Amniotic stem cell (primary cell): ENCODE measurements around the gene TSSK1B.
"Not testable (repeated sequence)": the region's sequence is repeated elsewhere in the genome, so short reads cannot be mapped to it uniquely, and the experiment has no call there.

Experiments used
- DNase-seq: peaks from one replicate; lab custom pipeline; 2025; lab: John Stamatoyannopoulos, UW

The TSSK1B gene, protein sequence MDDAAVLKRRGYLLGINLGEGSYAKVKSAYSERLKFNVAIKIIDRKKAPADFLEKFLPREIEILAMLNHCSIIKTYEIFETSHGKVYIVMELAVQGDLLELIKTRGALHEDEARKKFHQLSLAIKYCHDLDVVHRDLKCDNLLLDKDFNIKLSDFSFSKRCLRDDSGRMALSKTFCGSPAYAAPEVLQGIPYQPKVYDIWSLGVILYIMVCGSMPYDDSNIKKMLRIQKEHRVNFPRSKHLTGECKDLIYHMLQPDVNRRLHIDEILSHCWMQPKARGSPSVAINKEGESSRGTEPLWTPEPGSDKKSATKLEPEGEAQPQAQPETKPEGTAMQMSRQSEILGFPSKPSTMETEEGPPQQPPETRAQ

DNA sequence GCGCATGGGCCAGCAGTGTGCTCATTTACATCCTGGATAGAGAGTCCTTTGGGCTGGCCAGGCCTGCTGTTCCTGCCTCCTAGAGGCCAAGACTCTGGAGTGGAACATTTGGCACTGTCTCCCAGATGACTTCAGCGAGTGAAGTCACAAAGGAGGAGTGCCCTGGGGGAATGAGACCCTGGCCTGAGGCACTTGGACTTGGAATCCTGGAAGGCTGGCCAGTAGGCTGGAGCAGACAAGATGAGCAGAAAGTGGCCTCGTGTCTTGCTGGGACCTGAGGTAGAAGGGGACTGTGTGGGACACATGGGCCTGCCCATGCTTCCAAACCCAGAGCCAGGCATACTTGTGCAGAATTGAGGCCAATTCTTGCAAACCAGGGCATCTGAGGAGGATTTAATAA is at the start of gene TSSK1B:
Gene TSSK1B (minus strand): TSS at position 101 of the 400 bp plus-strand sequence. CDS start 150 bp downstream, outside the sequence.
- no peak for DNase-seq

DNA sequence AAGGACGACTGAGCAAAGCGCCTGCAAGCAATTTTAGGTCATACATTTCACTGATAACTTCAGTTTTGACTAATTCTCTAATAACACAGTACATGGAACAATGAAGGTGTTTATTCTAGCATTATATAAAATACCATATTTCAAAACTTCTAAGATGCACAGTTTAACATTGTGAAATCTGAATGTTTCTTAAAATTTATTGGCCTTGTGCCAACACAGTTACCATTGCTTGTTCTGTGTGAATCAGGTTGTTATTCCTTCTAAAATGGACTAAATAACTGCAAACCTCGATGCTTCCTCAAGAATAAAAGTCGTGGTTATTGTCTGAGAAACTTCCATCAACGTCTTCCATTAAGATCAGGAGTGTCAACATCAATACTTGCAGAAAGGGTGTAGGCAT is 45.5 kb upstream of the TSSK1B start:
- DNase-seq, result no peak

DNA sequence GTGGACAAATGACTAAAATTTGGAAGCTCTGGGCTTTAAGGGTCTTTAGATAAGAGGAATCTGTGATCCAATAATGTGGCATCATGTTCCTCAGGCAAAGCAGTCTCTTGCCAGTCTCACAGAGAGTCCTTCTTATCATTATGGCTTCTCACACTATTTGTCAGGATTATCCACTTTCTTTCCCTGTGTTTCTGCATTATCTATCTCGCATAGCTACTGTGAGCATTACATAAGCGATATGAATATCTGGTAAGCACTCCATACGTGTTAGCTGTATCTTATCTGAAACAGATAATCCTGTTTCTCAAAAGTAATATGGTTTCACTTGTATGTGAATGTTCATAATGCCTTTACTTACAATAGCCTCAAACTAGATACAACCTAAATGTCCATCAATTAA is 43.9 kb upstream of the TSSK1B start:
- DNase-seq, result no peak

DNA sequence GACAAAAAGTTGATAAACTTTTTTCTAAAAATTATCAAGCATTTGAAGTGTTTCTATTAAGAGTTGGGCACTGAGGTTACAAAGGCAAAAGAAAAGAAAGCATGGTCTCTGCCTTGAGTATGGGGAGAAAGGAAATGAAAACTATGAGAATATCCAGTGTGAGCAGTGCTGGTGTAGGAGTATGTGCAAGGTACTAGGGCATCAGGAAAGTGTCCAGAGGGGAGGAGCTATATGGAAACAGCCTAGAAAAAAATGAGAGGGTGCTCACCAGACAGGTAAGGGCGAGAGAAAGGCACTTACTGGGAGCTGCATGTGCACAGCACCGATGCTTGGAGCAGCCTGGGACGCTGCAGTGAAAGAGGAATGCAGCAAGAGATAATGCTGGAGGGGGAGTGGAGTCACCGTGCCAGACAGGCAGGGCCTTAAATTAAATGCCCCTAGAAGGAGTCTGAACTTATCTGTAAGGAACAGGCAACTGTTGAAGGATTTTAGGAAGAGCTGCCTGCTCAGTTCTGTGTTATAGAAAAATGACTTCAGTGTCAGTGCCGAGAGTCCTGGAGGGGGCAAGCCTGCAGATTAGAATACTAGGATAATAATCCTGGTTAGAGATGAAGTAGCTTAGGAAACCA is 39.4 kb upstream of the TSSK1B start:
- no peak for DNase-seq

DNA sequence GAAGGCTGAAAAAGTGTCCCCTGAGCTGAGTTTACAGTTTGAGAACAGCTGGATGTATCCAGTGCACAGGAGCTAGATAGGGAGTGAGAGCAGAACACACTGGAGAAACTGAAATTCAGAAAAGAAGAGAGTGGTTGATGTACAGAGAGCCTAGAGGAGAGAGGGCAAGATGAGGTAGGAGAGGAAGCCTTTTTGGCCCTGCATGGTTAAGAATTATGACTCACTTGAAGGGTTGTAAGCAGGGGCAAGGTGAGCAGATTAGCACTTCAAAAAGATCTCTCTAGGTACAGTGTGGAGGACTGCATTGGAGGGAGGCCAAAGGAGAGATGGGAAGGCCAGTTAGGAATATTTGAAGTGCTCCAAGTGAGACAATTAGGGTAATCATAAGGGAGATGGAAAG is 28.2 kb upstream of the TSSK1B start:
- DNase-seq, result no peak

DNA sequence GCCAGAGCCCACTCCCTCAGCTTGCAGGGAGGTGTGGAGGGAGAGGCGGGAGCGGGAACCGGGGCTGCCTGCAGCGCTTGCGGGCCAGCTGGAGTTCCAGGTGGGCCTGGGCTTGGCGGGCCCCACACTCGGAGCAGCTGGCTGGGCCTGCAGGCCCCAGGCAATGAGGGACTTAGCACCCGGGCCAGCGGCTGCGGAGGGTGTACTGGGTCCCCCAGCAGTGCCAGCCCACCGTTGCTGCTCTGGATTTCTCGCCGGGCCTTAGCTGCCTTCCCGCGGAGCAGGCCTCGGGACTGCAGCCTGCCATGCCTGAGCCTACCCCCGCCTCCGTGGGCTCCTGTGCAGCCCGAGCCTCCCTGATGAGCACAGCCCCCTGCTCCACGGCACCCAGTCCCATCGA is 22.3 kb upstream of the TSSK1B start:
- not testable (repeated sequence) for DNase-seq

DNA sequence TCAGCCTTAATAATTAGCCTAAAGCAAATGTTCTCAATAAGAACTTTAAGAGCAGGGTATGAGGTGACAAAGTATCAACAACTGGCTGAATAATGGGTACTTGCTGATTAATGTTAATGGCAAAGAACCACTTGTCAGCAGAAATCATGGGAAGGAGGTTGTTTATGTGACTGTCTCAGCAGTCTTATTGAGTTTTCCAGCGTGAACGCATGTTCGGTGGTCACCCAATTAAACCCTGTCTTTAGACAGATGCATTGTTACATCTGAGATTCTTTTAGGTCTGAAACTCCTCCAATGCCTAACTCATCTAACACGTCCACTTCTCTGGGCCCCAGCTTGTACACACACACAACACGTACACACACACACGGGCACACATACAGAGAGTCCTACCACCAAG is 18.2 kb upstream of the TSSK1B start:
- no peak for DNase-seq

DNA sequence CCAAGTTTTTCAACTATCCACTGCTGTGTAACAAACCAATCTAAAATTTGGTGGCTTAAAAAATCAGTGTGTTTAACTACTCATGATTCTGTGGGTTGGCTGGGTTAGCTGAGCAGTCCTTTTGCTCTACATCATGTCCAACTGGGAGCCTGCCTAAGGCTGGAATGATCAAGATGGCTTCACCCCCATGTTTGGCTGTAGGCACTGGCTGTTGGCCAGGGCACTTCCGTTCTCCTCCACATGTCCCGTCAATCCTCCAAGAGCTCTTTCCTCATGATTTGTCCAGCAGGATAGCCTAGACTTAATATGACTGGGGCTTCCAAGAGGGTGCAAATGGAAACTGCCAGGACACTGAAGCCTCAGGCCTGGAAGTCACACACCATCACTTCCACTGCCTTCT is 17.0 kb upstream of the TSSK1B start:
- DNase-seq, result no peak

DNA sequence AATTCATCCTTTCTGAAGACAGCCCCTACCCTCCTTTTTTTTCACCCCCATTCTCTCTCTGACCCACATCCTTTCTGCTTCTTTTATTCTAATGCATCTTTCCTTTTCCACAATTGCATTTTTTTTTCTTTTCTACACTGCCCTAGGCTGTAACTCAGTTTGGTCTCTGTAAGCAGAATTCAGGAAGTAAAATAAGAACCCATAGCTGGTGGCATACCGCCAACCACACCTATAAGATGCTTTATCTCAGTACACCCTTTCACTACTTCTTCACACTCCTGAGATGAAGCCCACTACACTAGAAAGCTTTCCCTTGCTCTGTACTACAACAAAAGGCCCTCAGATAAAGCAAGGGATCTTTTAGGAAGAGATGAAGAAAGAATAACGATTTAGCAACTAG is 16.1 kb upstream of the TSSK1B start:
- DNase-seq, result no peak

DNA sequence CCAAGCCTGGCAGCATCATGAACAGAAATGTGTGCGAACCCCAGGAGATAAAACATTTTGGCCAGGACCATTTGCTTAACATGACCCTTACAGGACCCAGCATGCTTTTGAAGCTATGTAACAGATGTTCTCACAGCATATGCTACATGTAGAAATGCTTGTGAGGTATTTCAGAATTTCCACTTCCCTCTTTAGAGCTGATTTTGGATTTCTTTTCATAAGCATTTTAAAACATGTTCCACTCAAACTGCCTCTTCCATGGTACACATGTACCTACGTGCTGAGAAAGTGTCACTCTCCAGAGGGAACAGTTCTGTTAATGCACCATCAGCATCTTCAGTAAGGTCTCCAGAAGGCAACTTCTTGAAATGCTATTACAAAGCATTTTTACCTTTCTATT is 15.7 kb upstream of the TSSK1B start:
- no peak for DNase-seq

DNA sequence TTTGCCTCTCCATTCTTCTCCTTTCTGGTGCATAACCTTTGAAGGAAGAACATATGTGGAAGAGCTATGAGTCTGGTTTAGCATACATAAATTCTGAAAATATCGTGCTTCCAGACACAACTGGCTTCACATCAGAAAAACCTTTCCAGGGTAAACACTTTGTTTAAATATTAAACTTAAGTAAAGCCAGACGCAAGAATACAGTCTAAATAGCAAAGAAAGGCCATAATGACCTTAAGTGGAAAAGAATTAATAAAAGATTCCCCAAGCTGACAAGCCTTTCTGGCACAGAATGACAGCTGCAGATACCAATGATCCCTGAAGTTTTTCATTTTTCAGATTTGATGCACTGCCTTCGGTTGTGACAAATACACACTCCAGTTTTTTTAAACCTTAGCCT is 13.5 kb upstream of the TSSK1B start:
- no peak for DNase-seq

DNA sequence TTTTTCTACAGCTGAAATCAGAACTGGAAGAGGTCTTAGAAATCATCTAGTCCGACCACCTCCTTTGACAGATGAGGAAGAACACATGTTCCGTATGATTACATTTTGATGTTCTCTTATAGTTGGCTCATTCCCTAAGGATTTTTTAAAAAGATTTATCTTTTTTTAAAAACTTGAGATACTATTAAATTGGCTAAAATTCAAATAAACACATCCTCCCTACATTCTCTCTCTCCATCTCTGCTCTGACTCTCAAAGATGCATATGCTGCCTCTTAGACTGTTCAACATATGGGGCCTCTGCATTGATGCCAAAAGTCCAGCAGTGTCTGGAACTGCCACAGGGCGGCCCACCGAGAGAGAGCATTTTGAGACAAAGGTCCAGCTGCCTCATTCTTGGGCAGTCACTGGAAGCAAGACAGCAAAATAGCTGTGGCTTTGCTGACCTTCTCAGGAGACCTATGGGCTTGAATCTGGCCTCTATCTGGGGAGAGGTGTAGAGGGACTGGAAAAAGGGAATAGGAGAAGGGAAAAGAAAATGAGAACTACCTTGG is 12.8 kb upstream of the TSSK1B start:
- no peak for DNase-seq

DNA sequence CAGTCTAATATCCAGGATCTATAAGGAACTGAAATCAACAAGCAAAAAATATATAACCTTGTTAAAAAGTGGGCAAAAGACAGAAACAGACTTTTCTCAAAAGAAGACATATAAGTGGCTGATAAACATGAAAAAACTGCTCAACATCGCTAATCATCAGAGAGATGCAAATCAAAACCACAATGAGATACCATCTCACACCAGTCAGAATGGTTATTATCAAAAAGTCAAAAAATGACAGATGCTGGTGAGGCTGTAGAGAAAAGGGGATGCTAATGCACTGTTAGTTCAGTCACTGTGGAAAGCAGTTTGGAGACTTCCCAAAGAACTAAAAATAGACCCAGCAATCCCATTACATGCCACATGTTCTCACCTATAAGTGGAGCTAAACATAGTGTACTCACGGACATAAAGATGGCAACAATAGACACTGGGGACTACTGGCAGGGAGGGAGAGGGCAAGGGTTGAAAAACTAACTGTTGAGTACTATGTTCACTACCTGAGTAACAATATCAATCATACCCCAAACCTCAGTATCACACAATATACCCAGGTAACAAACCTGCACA is 11.7 kb upstream of the TSSK1B start:
- DNase-seq, result no peak

DNA sequence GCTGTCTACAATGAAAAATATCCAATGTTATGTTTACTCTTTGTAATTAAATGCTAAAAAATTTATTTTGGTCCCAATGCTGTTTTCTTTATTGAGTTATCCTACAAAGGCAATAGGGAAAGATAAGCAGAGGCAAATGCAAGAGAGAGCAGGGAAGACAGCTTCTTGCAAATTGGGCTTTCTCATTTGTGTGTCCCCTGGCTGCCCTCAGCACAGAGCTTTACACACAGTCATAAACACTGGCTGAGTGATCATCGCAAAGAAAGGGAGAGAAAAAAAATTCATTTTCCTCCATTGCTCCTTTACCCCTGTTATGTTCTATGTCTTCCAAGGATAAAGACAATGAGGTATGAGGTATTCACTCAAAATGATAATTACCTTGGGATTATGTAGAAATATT is 2.3 kb upstream of the TSSK1B start:
- DNase-seq, result no peak

DNA sequence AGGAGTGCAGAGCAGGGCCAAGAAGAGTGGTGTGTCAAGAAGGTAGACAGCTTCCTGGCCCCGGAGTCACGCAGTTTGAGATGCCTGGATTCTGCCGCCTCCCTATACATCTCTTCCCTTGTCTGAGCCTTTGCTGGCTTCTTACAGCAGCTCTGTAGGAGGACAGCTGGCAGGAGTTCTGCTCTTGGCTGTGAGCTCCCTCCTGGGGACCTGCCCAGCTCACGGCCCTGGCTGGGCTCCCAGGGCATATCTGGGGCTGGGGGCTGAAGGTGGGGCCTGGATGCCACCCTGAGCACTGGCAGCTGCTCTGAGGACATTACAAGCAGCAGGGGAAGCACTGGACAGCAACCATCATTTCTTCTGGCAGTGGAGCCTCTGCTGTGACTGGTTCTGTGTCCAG is 786 bp upstream of the TSSK1B start:
- DNase-seq, result no peak

DNA sequence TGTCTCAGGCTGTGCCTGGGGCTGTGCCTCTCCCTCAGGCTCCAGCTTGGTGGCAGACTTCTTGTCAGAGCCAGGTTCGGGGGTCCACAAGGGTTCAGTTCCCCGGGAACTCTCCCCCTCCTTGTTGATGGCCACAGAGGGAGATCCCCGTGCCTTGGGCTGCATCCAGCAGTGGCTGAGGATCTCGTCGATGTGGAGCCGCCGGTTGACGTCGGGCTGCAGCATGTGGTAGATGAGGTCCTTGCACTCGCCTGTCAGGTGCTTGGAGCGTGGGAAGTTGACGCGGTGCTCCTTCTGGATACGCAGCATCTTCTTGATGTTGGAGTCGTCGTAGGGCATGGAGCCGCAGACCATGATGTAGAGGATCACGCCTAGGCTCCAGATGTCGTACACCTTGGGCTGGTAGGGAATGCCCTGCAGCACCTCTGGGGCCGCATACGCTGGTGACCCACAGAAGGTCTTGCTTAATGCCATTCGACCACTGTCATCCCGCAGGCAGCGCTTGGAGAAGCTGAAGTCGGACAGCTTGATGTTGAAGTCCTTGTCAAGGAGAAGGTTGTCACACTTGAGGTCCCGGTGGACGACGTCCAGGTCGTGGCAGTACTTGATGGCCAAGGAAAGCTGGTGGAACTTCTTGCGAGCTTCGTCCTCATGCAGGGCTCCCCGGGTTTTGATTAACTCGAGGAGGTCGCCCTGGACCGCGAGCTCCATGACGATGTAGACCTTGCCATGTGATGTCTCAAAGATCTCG is 752 bp downstream of the TSSK1B start:
- DNase-seq, result no peak

DNA sequence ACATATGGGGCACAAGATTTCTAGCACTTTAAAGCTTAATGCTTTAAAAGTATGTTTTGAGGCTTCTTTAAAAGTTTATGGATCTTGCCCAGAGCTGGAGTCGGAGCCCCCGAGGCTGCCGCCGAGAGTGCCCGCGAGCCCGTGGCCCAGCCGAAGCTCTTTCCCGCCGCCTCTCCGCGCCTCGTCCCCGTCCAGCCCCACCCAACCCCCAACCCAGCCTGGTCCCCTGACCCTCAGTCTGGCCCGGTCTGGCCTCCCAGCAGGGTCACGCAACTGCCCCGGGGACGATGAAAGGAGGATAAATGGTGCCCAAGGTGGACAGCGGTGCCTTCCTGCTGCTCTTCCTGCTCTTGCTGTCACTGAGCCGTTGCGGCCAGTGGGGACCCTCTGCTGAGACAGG is 1.7 kb downstream of the TSSK1B start:
- DNase-seq, result no peak

DNA sequence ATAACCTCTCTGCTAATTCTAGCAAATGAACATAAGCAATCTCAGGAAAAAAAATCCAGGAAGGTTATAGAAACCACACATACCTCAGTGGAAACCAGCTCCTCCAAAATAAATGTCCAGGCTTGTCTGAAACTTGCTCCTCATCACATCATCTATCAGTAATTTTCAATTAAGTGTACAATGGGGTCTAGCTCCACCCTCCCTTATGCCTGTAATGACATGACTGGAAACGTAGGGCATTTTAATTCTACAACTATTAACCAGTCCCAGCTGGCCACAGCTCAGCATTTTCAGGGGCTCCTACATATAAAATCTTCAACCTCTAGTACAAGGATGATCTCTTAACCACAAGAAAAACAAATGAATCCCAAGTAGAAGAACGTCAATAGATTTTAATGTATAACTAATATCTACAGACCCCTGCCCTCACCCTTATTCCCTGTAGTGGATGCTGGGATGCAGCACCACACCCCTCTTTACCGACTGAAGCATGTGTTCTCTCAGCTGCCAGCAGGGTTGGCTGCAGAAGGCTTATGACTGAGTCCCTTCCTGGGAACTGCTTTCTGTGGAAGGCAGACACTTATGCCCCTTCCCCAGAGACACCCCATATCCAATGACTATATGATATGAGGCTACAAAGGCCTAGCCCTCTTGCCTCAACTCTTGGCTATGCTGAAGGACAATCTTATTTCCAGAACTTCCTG is 6.8 kb downstream of the TSSK1B start:
- DNase-seq, result no peak

DNA sequence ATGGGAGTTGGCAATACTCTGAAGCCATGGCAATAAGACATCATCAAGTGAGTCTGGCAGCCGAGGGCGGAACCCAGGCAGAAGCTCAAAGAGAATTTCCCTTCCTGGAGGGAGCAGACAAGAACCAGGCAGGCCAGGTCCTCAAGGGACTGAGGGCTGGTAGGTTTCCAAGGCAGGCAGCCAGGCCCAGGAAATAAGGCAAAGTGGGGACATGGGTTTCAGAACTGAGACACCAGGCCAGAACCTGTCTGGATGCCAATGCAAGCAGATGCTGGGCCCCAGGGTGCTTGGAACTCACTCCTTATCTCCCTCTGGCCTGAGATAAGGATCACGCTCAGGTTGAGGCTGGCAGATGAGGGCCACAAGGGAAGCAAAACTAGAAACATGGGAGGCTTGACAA is 8.9 kb downstream of the TSSK1B start:
- DNase-seq, result no peak

DNA sequence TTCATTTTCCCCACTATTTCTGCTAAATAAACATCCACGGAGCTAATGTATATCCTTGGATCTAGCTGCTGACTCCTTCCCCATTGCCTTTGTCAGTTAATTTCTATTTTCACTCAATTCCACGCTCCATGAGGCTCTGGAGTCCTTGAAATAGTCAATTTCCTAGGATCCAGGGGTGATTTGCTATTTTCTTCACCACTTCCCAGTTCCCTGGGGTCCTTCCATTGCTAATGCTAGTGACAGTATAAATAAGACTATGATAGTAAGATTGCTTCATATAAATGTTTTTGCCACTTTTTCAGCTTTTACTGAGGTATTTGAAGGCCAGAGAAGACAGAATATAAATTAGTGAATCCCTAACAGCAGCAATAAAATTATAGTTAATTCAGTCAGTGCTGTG is 13.1 kb downstream of the TSSK1B start:
- no peak for DNase-seq

DNA sequence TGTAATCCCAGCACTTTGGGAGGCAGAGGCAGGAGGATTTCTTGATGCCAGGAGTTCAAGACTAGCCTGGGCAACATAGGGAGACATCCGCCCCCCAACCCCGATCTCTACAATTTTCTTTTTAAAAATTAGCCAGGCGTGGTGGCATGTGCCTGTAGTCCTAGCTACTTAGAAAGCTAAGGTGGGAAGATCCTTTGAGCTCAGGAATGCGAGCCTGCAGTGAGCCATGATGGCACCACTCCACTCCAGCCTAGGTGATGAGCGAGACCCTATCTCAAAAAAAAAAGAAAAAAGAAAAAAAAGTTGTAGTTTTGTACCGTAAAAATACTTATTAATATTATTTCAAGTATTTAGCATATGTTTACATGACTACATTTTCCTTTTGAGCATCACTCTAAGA is 29.3 kb downstream of the TSSK1B start:
- DNase-seq, result no peak

DNA sequence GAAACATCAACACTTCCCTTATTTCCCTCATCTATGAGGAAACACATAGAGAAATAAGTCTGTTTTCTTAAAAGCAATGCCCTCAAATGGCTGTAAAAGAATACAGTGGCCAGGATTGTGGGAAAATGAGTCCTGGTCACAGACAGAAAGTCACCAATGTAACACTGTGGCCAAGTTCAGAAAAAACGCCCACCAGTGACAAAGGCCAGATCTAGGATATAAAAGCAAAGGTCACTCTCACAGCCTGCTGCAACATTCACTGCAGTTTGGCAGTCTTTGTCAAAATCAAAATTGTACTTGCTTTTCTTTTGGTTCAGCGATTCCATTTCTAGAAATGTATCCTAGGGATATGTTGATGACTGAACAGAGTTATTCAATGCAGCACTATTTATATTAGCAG is 30.5 kb downstream of the TSSK1B start:
- no peak for DNase-seq
